IMR-90 (cell line): ENCODE results near the gene FOSB. TPM values are rescaled to one million over a fixed set of nuclear protein-coding genes. Genes with fewer than 3 reads are reported as not detected.
A peak's percentile ranks its signal among the peaks of the same experiment; 100 is the strongest.

Experiments used
- ATAC-seq: fragments of 200-7000 bp; cut with Tn5 transposase; 2 replicates; pipeline ENCODE4 v1.9.1; 2020; ENCODE audit warnings: low read depth, mild to moderate bottlenecking, moderate library complexity
- BruUV-seq: library from RNA; stranded (reverse); fragments of 400-500 nt; replicated peaks from 2 replicates; lab custom pipeline; 2021; lab: Mats Ljungman, UMichigan
- CTCF ChIA-PET: fragments of 300-600 bp; formaldehyde crosslinking; extraction: SDS; loops from one replicate; lab custom pipeline; 2021; ENCODE audit warnings: antibody characterized with exemption; lab: Yijun Ruan, JAX
- POLR2A ChIA-PET: fragments of 300-600 bp; sonication (Branson Sonifier 250); formaldehyde crosslinking; loops from one replicate; lab custom pipeline; 2022; ENCODE audit warnings: antibody characterized with exemption; ENCODE audit not compliant: unreplicated experiment; lab: Charles Lee
- DNase-seq: peaks from one replicate; pipeline ENCODE4 v3.0.0; 2013
- H2AFZ ChIP-seq: replicated peaks from 2 replicates; pipeline ENCODE3; 2013; ENCODE audit warnings: low read length, mild to moderate bottlenecking; ENCODE audit not compliant: poor library complexity
- H2AK5ac ChIP-seq: 2 replicates; pipeline ENCODE4 v1.6.1; 2013; ENCODE audit warnings: low read depth, low read length, inconsistent platforms
- H2AK9ac ChIP-seq: replicated peaks from 2 replicates; pipeline ENCODE3; 2013; ENCODE audit warnings: mild to moderate bottlenecking, low read depth, low read length, moderate library complexity; ENCODE audit not compliant: poor library complexity
- H2BK120ac ChIP-seq: 2 replicates; pipeline ENCODE4 v1.6.1; 2013; ENCODE audit warnings: low read depth, low read length, inconsistent platforms
- H2BK15ac ChIP-seq: 3 replicates; pipeline ENCODE4 v1.6.1; 2013; ENCODE audit warnings: low read depth, low read length, inconsistent platforms
- H2BK20ac ChIP-seq: 2 replicates; pipeline ENCODE4 v1.6.1; 2013; ENCODE audit warnings: low read depth, mild to moderate bottlenecking, inconsistent platforms, low read length, moderate library complexity
- H2BK5ac ChIP-seq: 2 replicates; pipeline ENCODE4 v1.6.1; 2013; ENCODE audit warnings: mild to moderate bottlenecking, low read depth, low read length, inconsistent platforms; ENCODE audit not compliant: poor library complexity, severe bottlenecking
- H3K14ac ChIP-seq: replicated peaks from 2 replicates; pipeline ENCODE4 v1.6.1; 2013; ENCODE audit warnings: low read depth, low read length, inconsistent platforms
- H3K18ac ChIP-seq: 2 replicates; pipeline ENCODE4 v1.6.1; 2013; ENCODE audit warnings: low read depth, low read length, control low read depth
- H3K23ac ChIP-seq: 2 replicates; pipeline ENCODE4 v1.6.1; 2013; ENCODE audit warnings: low read depth, low read length, inconsistent platforms
- H3K27ac ChIP-seq: 2 replicates; pipeline ENCODE4 v1.5.1; 2013; ENCODE audit warnings: mild to moderate bottlenecking, control low read depth, low read length; ENCODE audit not compliant: insufficient read depth
- H3K27me3 ChIP-seq: 2 replicates; pipeline ENCODE4 v1.6.1; 2013; ENCODE audit warnings: low read length; ENCODE audit not compliant: control insufficient read depth, insufficient read depth
- H3K36me3 ChIP-seq: 2 replicates; pipeline ENCODE4 v1.6.1; 2013; ENCODE audit warnings: low read length, mixed read lengths; ENCODE audit not compliant: control insufficient read depth, insufficient read depth
- H3K4ac ChIP-seq: 2 replicates; pipeline ENCODE4 v1.6.1; 2013; ENCODE audit warnings: low read depth, low read length, inconsistent platforms
- H3K4me1 ChIP-seq: 2 replicates; pipeline ENCODE4 v1.6.1; 2013; ENCODE audit warnings: low read length, mixed read lengths; ENCODE audit not compliant: control insufficient read depth, insufficient read depth
- H3K4me2 ChIP-seq: 2 replicates; pipeline ENCODE4 v1.6.1; 2013; ENCODE audit warnings: low read depth, mild to moderate bottlenecking, control low read depth, low read length, moderate library complexity
- H3K4me3 ChIP-seq: 2 replicates; pipeline ENCODE4 v1.5.1; 2013; ENCODE audit warnings: low read depth, mild to moderate bottlenecking, control low read depth, low read length, moderate library complexity; ENCODE audit not compliant: insufficient read depth
- H3K56ac ChIP-seq: 2 replicates; pipeline ENCODE4 v1.6.1; 2013; ENCODE audit warnings: low read length, inconsistent platforms; ENCODE audit not compliant: insufficient read depth; ENCODE audit errors: extremely low read depth
- H3K79me1 ChIP-seq, 2 experiments: 2 replicates each; pipeline ENCODE4 v1.6.1; 2013; ENCODE audit warnings: low read length in 2 of 2, inconsistent platforms in 1 of 2, low read depth in 1 of 2
- H3K9ac ChIP-seq: 2 replicates; pipeline ENCODE4 v1.6.1; 2013; ENCODE audit warnings: low read depth, low read length, control low read depth
- H3K9me1 ChIP-seq: 2 replicates; pipeline ENCODE4 v1.6.1; 2013; ENCODE audit warnings: low read length, inconsistent platforms; ENCODE audit not compliant: insufficient read depth
- H3K9me3 ChIP-seq: 2 replicates; pipeline ENCODE4 v1.6.1; 2013; ENCODE audit warnings: low read length; ENCODE audit not compliant: control insufficient read depth, insufficient read depth
- H4K20me1 ChIP-seq: 2 replicates; pipeline ENCODE4 v1.6.1; 2013; ENCODE audit warnings: low read length, inconsistent platforms; ENCODE audit not compliant: insufficient read depth
- H4K5ac ChIP-seq: 2 replicates; pipeline ENCODE4 v1.6.1; 2013; ENCODE audit warnings: mild to moderate bottlenecking, low read depth, low read length, control low read depth
- H4K8ac ChIP-seq, 2 experiments: 2 replicates each; pipeline ENCODE4 v1.6.1; 2013; ENCODE audit warnings: low read depth in 2 of 2, low read length in 2 of 2, control low read depth in 1 of 2, inconsistent platforms in 1 of 2
- H4K91ac ChIP-seq: 2 replicates; pipeline ENCODE4 v1.6.1; 2013; ENCODE audit warnings: low read depth, low read length, inconsistent platforms; ENCODE audit not compliant: insufficient read depth
- BHLHE40 ChIP-seq: fragments of 150-350 bp; IDR thresholded peaks from 2 replicates; pipeline ENCODE4 v1.6.1; 2016; ENCODE audit warnings: mild to moderate bottlenecking, low read depth, low read length
- CEBPB ChIP-seq: IDR thresholded peaks from 2 replicates; pipeline ENCODE4 v1.6.1; 2012; ENCODE audit warnings: low read depth, low read length, improper control_type of control experiment
- CHD1 ChIP-seq: IDR thresholded peaks from 2 replicates; pipeline ENCODE4 v1.6.1; 2012; ENCODE audit warnings: low read depth, low read length, improper control_type of control experiment
- FOS ChIP-seq: fragments of 150-350 bp; IDR thresholded peaks from 2 replicates; pipeline ENCODE4 v1.6.1; 2016; ENCODE audit warnings: low read depth, low read length
- MAFK ChIP-seq: IDR thresholded peaks from 2 replicates; pipeline ENCODE4 v1.6.1; 2012; ENCODE audit warnings: low read depth, low read length, improper control_type of control experiment
- MAZ ChIP-seq: IDR thresholded peaks from 2 replicates; pipeline ENCODE4 v1.6.1; 2012; ENCODE audit warnings: low read depth, mild to moderate bottlenecking, low read length, improper control_type of control experiment, moderate library complexity, borderline replicate concordance
- MXI1 ChIP-seq: IDR thresholded peaks from 2 replicates; pipeline ENCODE4 v1.6.1; 2012; ENCODE audit warnings: low read depth, mild to moderate bottlenecking, low read length, moderate library complexity, borderline replicate concordance
- NFE2L2 ChIP-seq: fragments of 150-350 bp; IDR thresholded peaks from 2 replicates; pipeline ENCODE4 v1.6.1; 2016; ENCODE audit warnings: low read depth, mild to moderate bottlenecking, low read length
- POLR2A ChIP-seq: IDR thresholded peaks from 2 replicates; pipeline ENCODE4 v1.6.1; 2012; ENCODE audit warnings: mild to moderate bottlenecking, low read depth, low read length
- RAD21 ChIP-seq: IDR thresholded peaks from 2 replicates; pipeline ENCODE4 v1.6.1; 2012; ENCODE audit warnings: low read length, improper control_type of control experiment
- RCOR1 ChIP-seq: IDR thresholded peaks from 2 replicates; pipeline ENCODE4 v1.6.1; 2012; ENCODE audit warnings: mild to moderate bottlenecking, low read length, improper control_type of control experiment; ENCODE audit not compliant: insufficient replicate concordance
- RFX5 ChIP-seq: IDR thresholded peaks from 2 replicates; pipeline ENCODE4 v1.8.0; 2012; ENCODE audit warnings: low read depth, mild to moderate bottlenecking, low read length, moderate library complexity
- SMC3 ChIP-seq: fragments of 150-350 bp; IDR thresholded peaks from 2 replicates; pipeline ENCODE4 v1.6.1; 2016; ENCODE audit warnings: low read depth, mild to moderate bottlenecking, antibody characterized with exemption, low read length, moderate library complexity
- WGBS, 2 experiments: methylation state at CpG; one replicate each; pipeline versions ENCODE4 v1.1.5 to v1.1.7; 2013; ENCODE audit warnings: missing lambda C conversion rate in 2 of 2; ENCODE audit not compliant: insufficient read length in 1 of 2; ENCODE audit errors: extremely low coverage in 2 of 2; 5-methylcytosine and 5-hydroxymethylcytosine counted together
- dilution Hi-C: fragments of 300-500 bp; cut with HindIII; formaldehyde crosslinking; loops from one replicate; pipeline ENCODE4 v1.14.3; 2018; ENCODE audit warnings: low sequenced_read_pairs; ENCODE audit not compliant: unreplicated experiment
- in situ Hi-C: fragments of 300-500 bp; cut with MboI; formaldehyde crosslinking; loops from 3 replicates; pipeline ENCODE4 v1.14.3; 2019; ENCODE audit warnings: low sequenced_read_pairs, inconsistent platforms, mixed read lengths
- intact Hi-C: fragments of 100-400 bp; cut with micrococcal nuclease; formaldehyde crosslinking; loops from 2 replicates; pipeline ENCODE4 v1.10.0; 2022
- polyA plus RNA-seq, 3 experiments: library from polyadenylated mRNA; depleted of rRNA; stranded (reverse); fragments of >200 nt; gene quantifications; 2 replicates each; pipeline ENCODE4 v1.2.3, GENCODE V29; 2012; ENCODE audit warnings: low replicate concordance in 1 of 3
- total RNA-seq: library from RNA; depleted of rRNA; stranded (reverse); fragments of >200 nt; gene quantifications from 2 replicates; pipeline ENCODE4 v1.2.3, GENCODE V29; 2012
- TF ChIP-seq, protein P1 (sequence below): fragments of 150-350 bp; IDR thresholded peaks from 2 replicates; pipeline ENCODE4 v1.6.1; 2016; ENCODE audit warnings: low read depth, mild to moderate bottlenecking, low read length, moderate library complexity, borderline replicate concordance
- TF ChIP-seq, protein P2 (sequence below): fragments of 150-350 bp; IDR thresholded peaks from 2 replicates; pipeline ENCODE4 v1.6.1; 2017; ENCODE audit warnings: mild to moderate bottlenecking, antibody characterized with exemption, low read length, low read depth

FOSB gene
- total and polyA plus RNA-seq, 2 of the 4 experiments (the other 2 are of a cell fraction), result 11.1 to 15.6 TPM

DNA sequence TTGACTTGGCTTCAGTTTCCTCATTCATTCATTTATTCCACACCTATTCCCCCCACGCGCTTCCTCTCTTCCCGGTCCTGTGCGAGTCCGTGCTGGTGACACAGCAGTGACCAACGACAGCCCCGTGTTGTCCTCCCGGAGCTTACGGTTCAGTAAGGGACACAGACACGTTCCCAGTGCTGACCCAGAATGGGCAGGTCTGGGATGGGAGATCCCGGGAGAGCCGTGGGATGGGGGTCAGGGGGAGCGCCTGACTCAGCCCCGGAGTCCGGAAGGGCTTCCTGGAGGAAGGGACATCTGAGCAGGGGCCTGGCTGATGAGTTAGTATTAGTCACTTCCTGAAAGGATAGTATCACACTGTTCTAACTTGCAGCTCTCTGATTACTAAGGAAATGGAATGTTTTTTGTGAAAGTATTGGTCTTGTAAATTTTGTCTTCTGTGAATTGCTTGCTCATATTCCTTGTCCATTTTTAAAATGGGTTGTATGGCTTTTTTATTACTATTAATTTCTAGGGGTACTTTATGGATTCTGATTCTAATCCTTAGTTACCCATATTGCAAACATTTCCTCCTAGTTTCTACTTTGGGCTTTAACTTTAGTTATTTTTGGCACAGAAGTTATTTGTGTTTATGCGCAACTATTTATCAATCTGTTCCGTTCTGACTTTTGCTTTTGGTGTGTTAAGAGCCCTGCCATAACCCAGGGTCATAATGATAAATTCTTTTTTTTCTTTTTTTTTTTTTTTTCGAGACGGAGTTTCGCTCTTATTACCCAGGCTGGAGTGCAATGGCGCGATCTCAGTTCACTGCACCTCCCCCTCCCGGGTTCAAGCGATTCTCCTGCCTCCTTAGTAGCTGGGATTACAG is 43.4 kb upstream of the FOSB start:
- Histone ChIP-seq H3K27me3 (no peaks in the 10 kb centered on the region), H3K27ac (peak overlapping the region; percentile 98), H3K79me1 (peaks cover 14 to 45% of the 10 kb centered on the region in 2 experiments), H3K56ac (peak overlapping the region; percentile 97), H2AK5ac (peak overlapping the region; percentile 99), H2BK20ac (peak overlapping the region; percentile 92), H2BK5ac (peak overlapping the region; percentile 98), H4K91ac (peak overlapping the region; percentile 98), H2BK15ac (peak overlapping the region; percentile 97), H3K4me1 (peaks cover 8% of the 10 kb centered on the region), H3K4me2 (peak overlapping the region; percentile 93), H3K9me1 (no peaks in the 10 kb centered on the region; the same call in 1 of the 2 replicates), H3K9me3 (no peaks in the 10 kb centered on the region), H3K36me3 (peaks cover 16% of the 10 kb centered on the region), H3K4me3 (peak overlapping the region; percentile 70), H2BK120ac (peak overlapping the region; percentile 96), H4K5ac (peak overlapping the region; percentile 96), H3K4ac (peak overlapping the region; percentile 99), H4K8ac (peak overlapping the region; percentile 91 to 99), H4K20me1 (no peaks in the 10 kb centered on the region), H3K18ac (peak overlapping the region; percentile 90), H3K23ac (peak overlapping the region; percentile 99), H3K9ac (peak overlapping the region; percentile 82), H2AK9ac (peak overlapping the region; percentile 95), H2AFZ (peak overlapping the region; percentile 93), H3K14ac (peak overlapping the region; percentile 98)
- ATAC-seq (peak; percentile 54), DNase-seq (peak; percentile 98)
- dilution Hi-C loops, result no loop called here
- WGBS, 2 experiments, result 0% methylated on average over 5 of the region's 24 CpGs; no CpG with 5 or more reads in 1 of the 2 experiments
- in situ Hi-C loops, result no loop called here
- intact Hi-C loops, result loop anchor here (5.0 kb wide), 1 partner anchor 218 kb away; no protein-coding TSS in a partner anchor
- ChIA-PET POLR2A (interaction anchor here (0.6 kb wide), 1 partner anchor 206 kb away, joined by 8 read pairs; no protein-coding TSS in a partner anchor), CTCF (interaction anchor here (1.0 to 1.5 kb wide), 3 partner anchors 15 to 61 kb away, joined by 4 to 7 read pairs (median 5); no protein-coding TSS in a partner anchor)
- TSS peak; percentile 92 for BruUV-seq
- TF ChIP-seq SMC3 (no peak), MAZ (peak; percentile 92), RAD21 (no peak), MAFK (0 out of 2 replicates have a peak, but pooled peaks have one; percentile 38), FOS (peak; percentile 96), POLR2A (peak; percentile 85), BHLHE40 (peak; percentile 58; the same call in 1 of the 2 replicates), RFX5 (no peak), NFE2L2 (no peak), CHD1 (peak; percentile 66; the same call in 1 of the 2 replicates), CEBPB (0 out of 2 replicates have a peak, but pooled peaks have one; percentile 10), RCOR1 (peak; percentile 49), MXI1 (no peak)
- TF ChIP-seq, protein P1, sequence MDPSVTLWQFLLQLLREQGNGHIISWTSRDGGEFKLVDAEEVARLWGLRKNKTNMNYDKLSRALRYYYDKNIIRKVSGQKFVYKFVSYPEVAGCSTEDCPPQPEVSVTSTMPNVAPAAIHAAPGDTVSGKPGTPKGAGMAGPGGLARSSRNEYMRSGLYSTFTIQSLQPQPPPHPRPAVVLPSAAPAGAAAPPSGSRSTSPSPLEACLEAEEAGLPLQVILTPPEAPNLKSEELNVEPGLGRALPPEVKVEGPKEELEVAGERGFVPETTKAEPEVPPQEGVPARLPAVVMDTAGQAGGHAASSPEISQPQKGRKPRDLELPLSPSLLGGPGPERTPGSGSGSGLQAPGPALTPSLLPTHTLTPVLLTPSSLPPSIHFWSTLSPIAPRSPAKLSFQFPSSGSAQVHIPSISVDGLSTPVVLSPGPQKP, result no peak
- TF ChIP-seq, protein P2, sequence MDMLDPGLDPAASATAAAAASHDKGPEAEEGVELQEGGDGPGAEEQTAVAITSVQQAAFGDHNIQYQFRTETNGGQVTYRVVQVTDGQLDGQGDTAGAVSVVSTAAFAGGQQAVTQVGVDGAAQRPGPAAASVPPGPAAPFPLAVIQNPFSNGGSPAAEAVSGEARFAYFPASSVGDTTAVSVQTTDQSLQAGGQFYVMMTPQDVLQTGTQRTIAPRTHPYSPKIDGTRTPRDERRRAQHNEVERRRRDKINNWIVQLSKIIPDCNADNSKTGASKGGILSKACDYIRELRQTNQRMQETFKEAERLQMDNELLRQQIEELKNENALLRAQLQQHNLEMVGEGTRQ, result peak; percentile 36
